ENCODE results near the gene BRF1.
A peak's percentile ranks its signal among the peaks of the same experiment; 100 is the strongest.

BRF1 gene

DNA sequence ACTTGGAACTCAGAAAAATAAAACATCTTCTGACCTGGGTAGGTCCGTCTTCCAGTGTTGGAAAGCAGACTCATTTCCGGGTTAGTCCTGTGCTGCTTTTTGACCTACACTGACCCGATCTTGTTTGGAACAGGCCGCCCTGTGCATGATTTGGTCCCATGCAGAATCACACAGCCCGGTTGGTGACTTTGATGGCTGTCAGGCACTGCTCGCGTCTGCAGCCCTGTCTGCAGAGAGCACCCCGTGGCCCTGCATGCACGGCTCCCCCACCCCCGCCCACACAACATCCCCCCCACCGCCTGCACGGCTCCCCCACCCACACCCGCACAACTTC lies 45.4 kb upstream of the BRF1 start:
- no peak overlapping the region for H2AFZ ChIP-seq (ENCODE audit: low read depth, low read length, severe bottlenecking)
- no peaks in the 10 kb centered on the region for H3K9me3 ChIP-seq (ENCODE audit: insufficient read depth, low read length)
- no peak overlapping the region for H3K4me3 ChIP-seq (ENCODE audit: insufficient read depth, low read length, poor library complexity, severe bottlenecking)
- no peak overlapping the region for H3K9ac ChIP-seq (ENCODE audit: low read length)
- H3K27me3 ChIP-seq (ENCODE audit: low read length): no peaks in the 10 kb centered on the region
- no peaks in the 10 kb centered on the region for H3K9me2 ChIP-seq (replicated peaks; ENCODE audit: insufficient read depth, low read length)
- peaks cover 6% of the 10 kb centered on the region for H3F3A ChIP-seq (ENCODE audit: insufficient read depth)
- H3K79me2 ChIP-seq (ENCODE audit: insufficient read depth, low read length): no peaks in the 10 kb centered on the region
- no peaks in the 10 kb centered on the region for H3K36me3 ChIP-seq (ENCODE audit: low read length)
- no peak overlapping the region for H3K4me2 ChIP-seq (ENCODE audit: low read depth, low read length, poor library complexity, severe bottlenecking)
- H4K20me1 ChIP-seq (ENCODE audit: low read depth, low read length): no peaks in the 10 kb centered on the region
- H3K27ac ChIP-seq (ENCODE audit: low read depth, low read length): no peak overlapping the region
- TF ChIP-seq, protein P1, sequence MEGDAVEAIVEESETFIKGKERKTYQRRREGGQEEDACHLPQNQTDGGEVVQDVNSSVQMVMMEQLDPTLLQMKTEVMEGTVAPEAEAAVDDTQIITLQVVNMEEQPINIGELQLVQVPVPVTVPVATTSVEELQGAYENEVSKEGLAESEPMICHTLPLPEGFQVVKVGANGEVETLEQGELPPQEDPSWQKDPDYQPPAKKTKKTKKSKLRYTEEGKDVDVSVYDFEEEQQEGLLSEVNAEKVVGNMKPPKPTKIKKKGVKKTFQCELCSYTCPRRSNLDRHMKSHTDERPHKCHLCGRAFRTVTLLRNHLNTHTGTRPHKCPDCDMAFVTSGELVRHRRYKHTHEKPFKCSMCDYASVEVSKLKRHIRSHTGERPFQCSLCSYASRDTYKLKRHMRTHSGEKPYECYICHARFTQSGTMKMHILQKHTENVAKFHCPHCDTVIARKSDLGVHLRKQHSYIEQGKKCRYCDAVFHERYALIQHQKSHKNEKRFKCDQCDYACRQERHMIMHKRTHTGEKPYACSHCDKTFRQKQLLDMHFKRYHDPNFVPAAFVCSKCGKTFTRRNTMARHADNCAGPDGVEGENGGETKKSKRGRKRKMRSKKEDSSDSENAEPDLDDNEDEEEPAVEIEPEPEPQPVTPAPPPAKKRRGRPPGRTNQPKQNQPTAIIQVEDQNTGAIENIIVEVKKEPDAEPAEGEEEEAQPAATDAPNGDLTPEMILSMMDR (IDR thresholded peaks at IDR 0.05; ENCODE audit: insufficient read depth, low read length, poor library complexity, severe bottlenecking): no peak
- TF ChIP-seq EZH2phosphoT487 (conservative IDR thresholded peaks at IDR 0.05; ENCODE audit: low read length): no peak

GRCh38 chr14:105343194-105343593 lies 42.4 kb upstream of the BRF1 start:
- Histone ChIP-seq H3K79me2 (ENCODE audit: insufficient read depth, low read length) (no peaks in the 10 kb centered on the region), H3K27me3 (ENCODE audit: low read length) (no peaks in the 10 kb centered on the region), H3K4me3 (ENCODE audit: insufficient read depth, low read length, poor library complexity, severe bottlenecking) (no peak overlapping the region), H3K27ac (ENCODE audit: low read depth, low read length) (no peak overlapping the region), H3K4me2 (ENCODE audit: low read depth, low read length, poor library complexity, severe bottlenecking) (no peak overlapping the region), H3K9me2 (replicated peaks; ENCODE audit: insufficient read depth, low read length) (no peaks in the 10 kb centered on the region), H3K9ac (ENCODE audit: low read length) (no peak overlapping the region), H4K20me1 (ENCODE audit: low read depth, low read length) (no peaks in the 10 kb centered on the region), H2AFZ (ENCODE audit: low read depth, low read length, severe bottlenecking) (no peak overlapping the region), H3K9me3 (ENCODE audit: insufficient read depth, low read length) (no peaks in the 10 kb centered on the region), H3K36me3 (ENCODE audit: low read length) (no peaks in the 10 kb centered on the region), H3F3A (ENCODE audit: insufficient read depth) (peaks cover 15% of the 10 kb centered on the region)
- no peak for TF ChIP-seq EZH2phosphoT487 (conservative IDR thresholded peaks at IDR 0.05; ENCODE audit: low read length)
- TF ChIP-seq, protein P1 (IDR thresholded peaks at IDR 0.05; ENCODE audit: insufficient read depth, low read length, poor library complexity, severe bottlenecking): no peak

GRCh38 chr14:105340821-105341733 lies 40.3 kb upstream of the BRF1 start:
- H3K9ac ChIP-seq (ENCODE audit: low read length): peak overlapping the region; percentile 17; the same call in 1 of the 2 replicates
- H2AFZ ChIP-seq (ENCODE audit: low read depth, low read length, severe bottlenecking): no peak overlapping the region
- no peak overlapping the region for H3K4me3 ChIP-seq (ENCODE audit: insufficient read depth, low read length, poor library complexity, severe bottlenecking)
- no peak for TF ChIP-seq EZH2phosphoT487 (conservative IDR thresholded peaks at IDR 0.05; ENCODE audit: low read length)
- TF ChIP-seq, protein P1 (IDR thresholded peaks at IDR 0.05; ENCODE audit: insufficient read depth, low read length, poor library complexity, severe bottlenecking): no peak
- H3K9me2 ChIP-seq (replicated peaks; ENCODE audit: insufficient read depth, low read length): no peaks in the 10 kb centered on the region
- peak overlapping the region; percentile 16 for H3K4me2 ChIP-seq (ENCODE audit: low read depth, low read length, poor library complexity, severe bottlenecking)
- no peaks in the 10 kb centered on the region for H3K36me3 ChIP-seq (ENCODE audit: low read length)
- no peaks in the 10 kb centered on the region for H4K20me1 ChIP-seq (ENCODE audit: low read depth, low read length)
- peaks cover 15% of the 10 kb centered on the region for H3F3A ChIP-seq (ENCODE audit: insufficient read depth)
- H3K9me3 ChIP-seq (ENCODE audit: insufficient read depth, low read length): no peaks in the 10 kb centered on the region
- peak overlapping the region; percentile 86 for H3K27ac ChIP-seq (ENCODE audit: low read depth, low read length)
- H3K79me2 ChIP-seq (ENCODE audit: insufficient read depth, low read length): no peaks in the 10 kb centered on the region
- H3K27me3 ChIP-seq (ENCODE audit: low read length): no peaks in the 10 kb centered on the region

Data from SU-DHL-6 (cell line).